ENCODE data around the gene UNCX.

Gene UNCX

DNA sequence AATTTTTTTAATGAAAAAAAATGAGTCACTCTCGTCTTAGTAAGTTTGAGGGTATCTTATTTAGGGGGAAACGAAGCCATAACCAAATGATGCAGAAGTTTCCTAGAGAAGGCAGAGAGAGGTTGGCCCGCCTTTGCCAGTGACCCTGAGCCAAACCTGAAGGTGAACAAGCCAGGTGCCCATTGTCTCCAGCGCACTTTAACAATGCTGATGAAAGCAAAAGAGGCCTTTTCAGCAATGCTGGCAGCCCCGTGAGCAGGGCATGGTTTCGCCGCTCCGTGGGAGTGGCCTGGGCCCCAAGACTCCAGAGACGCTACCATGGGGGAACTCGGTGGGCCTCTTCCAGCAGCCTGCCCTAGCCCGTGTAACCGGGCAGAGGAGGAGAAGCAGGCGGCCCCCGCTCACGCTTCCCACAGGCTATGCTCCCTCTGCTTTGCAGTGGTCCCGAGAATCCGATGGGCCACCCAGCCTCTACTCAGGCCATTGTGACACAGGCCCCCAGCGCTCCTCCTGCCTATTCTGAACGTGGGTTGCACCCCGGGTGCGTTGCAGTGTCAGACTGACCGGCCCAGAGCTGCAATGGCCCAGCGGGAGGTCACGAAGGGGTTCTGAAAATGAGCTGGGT, 14.0 kb upstream of the UNCX start:
- no peak for DNase-seq

DNA sequence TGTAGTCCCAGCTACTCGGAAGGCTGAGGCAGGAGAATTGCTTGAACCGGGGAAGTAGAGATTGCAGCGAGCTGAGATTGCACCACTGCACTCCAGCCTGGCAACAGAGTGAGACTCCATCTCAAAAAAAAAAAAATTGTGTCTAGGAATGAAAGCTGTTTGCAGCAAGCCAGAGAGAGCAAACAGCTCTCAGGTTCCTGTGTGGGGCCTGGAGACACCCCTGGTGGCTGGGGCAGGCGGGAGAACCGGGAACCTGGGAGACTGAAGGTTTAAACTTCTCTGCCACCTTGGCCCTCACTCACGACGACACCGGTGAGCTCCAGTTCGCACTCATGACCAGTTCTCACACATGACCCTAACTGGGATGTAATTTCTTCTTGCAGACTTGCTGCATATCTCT, 13.2 kb upstream of the UNCX start:
- no peak for DNase-seq

- DNase-seq = no peak
Observed at GRCh38 chr7:1220000-1220726, 12.5 kb upstream of the UNCX start.

- no peak for DNase-seq
Observed at GRCh38 chr7:1220977-1221745, 11.5 kb upstream of the UNCX start.

GRCh38 chr7:1223196-1223981, 9.3 kb upstream of the UNCX start:
- no peak for DNase-seq

GRCh38 chr7:1224086-1224716, 8.5 kb upstream of the UNCX start:
- DNase-seq = no peak

- no peak for DNase-seq
Observed at GRCh38 chr7:1225030-1225429, 7.6 kb upstream of the UNCX start.

- no peak for DNase-seq
Observed at GRCh38 chr7:1225441-1226185, 7.1 kb upstream of the UNCX start.

DNA sequence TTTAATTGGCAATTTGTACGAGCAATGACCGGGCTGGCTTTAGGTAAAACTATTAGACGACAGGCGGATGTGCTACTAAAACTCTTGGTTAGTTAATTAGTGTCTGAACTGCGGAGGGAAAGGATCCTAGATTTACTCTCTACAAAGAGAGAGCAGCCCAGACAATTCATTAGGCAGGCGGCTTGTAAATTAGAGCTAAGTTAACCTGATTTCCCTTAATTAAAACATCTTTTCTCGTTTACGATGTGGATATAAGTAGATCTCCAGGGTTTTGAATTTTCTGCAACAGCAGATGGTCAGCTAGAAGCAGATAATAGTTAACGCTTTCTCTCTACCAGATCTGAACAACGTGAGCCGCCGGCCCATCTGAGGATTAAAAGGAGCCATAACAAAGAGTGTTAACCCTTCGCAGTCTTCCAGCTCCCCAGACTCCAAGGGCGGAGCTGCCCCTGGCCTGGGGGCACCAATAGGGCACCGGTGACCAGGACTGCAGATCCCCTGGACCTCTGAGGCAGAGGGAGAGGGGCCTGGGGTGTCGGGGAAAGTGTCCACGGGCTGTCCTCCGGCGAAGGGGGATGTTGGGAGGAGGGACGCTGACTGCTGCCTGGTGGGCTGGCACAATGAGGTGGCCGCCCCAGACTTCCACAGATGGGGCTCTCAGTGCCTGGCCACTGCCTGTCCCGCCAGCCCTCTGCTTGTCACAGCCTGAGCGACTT, 6.3 kb upstream of the UNCX start:
- no peak for DNase-seq

DNA sequence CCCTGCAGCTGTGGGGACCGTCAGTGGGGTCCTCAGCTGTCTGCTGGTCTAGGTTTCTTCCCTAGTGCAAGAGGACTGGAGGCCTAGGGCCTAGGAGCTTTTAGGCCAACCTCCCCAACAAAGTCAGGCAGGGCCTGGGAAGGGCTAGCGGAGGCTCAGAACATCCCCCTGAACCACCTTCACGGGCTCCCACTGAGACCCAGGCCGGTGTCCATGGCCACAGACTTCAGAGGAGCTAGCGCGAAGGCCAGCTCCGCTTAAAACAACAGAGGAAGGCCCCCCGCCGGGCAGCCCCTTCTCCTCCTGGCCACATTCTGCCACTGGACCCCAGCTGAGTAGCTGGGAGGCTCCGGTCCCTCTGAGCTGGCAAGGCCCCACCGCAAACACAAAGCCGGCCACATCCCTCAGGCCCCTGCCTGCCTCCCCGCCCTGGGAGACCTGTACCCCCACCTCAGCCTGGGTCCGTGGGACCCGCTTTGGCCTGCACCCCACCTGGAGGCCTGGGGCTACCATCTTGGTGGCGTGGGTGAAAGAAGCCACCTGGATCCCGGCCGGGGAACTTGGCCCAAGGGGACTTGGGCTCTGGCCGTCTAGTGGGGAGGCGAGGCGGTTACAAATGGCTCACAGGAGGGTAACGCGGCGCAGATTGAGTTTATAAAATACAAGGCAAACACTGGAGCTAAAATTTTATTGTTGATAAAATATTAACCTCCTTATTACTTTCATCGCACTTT, 5.4 kb upstream of the UNCX start:
- DNase-seq = no peak

DNA sequence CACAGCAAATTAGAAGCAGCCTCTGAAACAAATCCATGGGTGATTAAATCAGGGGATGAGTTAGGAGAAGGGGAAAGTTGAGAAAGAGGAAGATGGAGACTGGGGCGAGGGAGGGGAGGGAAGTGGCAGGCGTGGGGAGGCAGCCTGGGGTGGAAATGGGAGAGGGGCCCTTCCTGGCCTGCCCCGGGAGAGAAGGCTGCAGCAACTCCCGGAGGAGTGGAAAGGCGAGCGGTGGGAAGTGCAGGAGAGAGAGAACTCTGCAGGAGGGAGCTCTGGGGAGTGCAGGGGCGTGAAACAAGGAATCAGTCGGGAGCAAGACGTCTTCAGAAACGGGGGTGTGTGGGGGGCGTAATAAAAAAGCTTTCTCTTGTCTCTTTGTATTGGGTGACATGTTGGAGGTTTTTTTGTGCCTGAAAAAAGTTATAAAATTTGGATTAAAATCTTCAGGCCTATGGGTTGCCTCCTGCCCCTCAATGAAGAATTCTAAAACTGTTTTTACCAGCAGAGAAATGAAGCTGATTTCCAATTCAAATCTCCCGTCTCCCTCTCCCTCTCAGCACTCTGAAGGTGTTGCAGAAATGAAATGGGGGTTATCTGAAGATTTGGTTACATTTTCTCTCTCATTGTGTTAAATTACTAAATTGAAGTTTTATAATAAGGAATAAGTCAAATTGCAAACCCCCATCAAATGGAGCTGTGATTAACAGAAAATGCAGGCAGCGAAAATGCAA, 4.7 kb upstream of the UNCX start:
- DNase-seq = no peak

DNA sequence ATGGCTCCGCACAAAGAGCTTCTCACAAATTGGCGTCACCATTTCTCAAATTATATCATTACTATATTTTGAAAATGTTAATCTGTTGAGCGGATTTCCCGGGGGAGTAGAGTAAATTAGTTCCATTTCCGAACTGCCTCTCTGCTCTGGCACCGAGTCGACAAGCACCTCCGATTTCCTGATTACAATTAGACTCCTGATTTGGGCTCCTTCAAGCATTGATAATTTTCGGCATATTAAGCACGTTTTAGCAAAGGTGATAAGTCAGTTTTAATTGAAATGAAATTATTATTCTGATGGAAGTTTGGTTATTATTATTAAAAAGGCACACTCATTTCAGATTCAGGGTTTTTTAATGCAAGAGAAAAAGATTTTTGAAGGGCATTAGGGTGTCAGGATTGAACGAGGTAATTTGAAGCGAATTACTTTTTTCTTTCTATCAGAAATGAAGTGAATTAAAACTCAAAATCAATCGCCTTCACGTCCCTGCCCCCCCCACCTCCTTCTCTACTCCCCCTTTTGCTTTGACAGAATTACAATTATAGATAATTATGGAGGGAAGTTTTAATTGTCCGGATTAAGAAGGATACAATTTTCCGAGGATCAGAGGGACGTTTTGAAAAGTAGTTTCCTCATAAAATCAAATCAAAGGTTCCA, 4.0 kb upstream of the UNCX start:
- DNase-seq = no peak

GRCh38 chr7:1229202-1229947, 3.3 kb upstream of the UNCX start:
- no peak for DNase-seq

GRCh38 chr7:1229956-1230355, 2.7 kb upstream of the UNCX start:
- DNase-seq = no peak

GRCh38 chr7:1230411-1231213, 2.1 kb upstream of the UNCX start:
- DNase-seq = no peak

DNA sequence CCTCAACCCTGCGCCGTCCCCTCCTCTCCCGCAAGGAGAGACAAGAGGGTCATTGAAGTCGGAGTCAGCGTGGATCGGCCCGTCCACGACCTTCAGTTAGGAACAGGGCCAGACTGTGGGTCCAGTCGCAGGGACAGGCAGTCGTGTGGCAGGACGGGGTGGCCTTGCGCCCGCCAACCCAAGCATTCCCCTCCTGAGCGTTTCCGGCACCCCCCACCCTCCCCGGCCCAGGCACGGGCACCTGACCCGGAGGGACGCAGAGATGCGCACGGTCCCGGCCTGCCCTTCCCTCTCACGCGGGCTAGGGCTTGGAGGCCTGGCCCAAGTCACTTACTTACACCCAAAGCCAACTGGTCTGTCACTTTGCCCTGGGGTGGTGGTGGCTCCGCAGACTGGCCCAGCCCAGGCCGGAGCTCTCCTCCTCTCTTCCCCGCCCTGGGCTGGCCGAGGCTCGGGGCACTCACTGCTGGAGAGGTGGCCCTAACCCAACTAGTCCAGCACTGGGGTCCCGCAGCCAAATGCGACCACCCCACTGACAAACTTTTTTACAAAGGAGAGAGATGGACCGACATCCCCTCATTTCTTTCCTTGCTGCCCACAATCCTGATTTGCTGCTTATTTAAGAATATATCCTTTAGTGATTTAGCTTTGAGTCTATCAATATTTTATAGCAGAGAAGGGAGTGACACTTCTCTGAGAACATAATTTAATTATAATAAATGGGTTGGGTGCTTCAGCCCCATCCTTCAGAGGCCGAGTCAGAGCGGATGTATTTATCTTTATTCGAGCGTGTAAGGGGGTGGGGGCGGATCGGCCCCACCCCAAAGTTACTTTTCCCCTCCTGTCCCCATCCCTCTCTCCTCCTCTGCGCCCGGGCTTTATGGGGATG, 1.2 kb upstream of the UNCX start:
- DNase-seq = no peak

- no peak for DNase-seq
Observed at GRCh38 chr7:1232103-1232466, 587 bp upstream of the UNCX start.
